PFSK-1 (cell line): ENCODE data around the gene LRFN2.

ENCODE experiments used
- FOXP2 ChIP-seq: optimal IDR thresholded peaks from 2 replicates; pipeline ENCODE3; 2011; ENCODE audit warnings: borderline replicate concordance, control low read depth, inconsistent platforms; ENCODE audit not compliant: insufficient read depth; ENCODE audit errors: extremely low read length, extremely low read depth
- POLR2AphosphoS5 ChIP-seq: IDR thresholded peaks from 2 replicates; pipeline ENCODE4 v1.6.1; 2012; ENCODE audit warnings: low read depth, mild to moderate bottlenecking, control low read depth, low read length, moderate library complexity
- REST ChIP-seq, 2 experiments: IDR thresholded peaks; 2 replicates each; pipeline versions ENCODE4 v1.6.1 to v1.8.0; 2011 to 2012; ENCODE audit warnings: low read depth in 2 of 2, low read length in 2 of 2, control low read depth in 1 of 2, inconsistent platforms in 1 of 2, mild to moderate bottlenecking in 1 of 2, moderate library complexity in 1 of 2; ENCODE audit not compliant: insufficient read depth in 1 of 2
- SIN3A ChIP-seq: IDR thresholded peaks from 2 replicates; pipeline ENCODE4 v1.6.1; 2012; ENCODE audit warnings: mild to moderate bottlenecking, low read length, moderate library complexity, borderline replicate concordance; ENCODE audit not compliant: insufficient read depth
- TAF1 ChIP-seq: IDR thresholded peaks from 2 replicates; pipeline ENCODE4 v1.6.1; 2012; ENCODE audit warnings: low read length, control low read depth, borderline replicate concordance; ENCODE audit not compliant: insufficient read depth

Gene LRFN2

GRCh38 chr6:40509086-40509485, 78.1 kb downstream of the LRFN2 start:
- TF ChIP-seq FOXP2 = no peak
- TF ChIP-seq POLR2AphosphoS5 = no peak
- TF ChIP-seq TAF1 = no peak
- TF ChIP-seq SIN3A = no peak
- no peak for TF ChIP-seq REST (IDR thresholded peaks at IDR 0.05; ENCODE audit: insufficient read depth in 1 of 2, low read depth in 2 of 2, low read length in 2 of 2)

- TF ChIP-seq FOXP2 = no peak
- TF ChIP-seq POLR2AphosphoS5 = no peak
- TF ChIP-seq SIN3A = no peak
- TF ChIP-seq REST (IDR thresholded peaks at IDR 0.05; ENCODE audit: insufficient read depth in 1 of 2, low read depth in 2 of 2, low read length in 2 of 2) = no peak
- no peak for TF ChIP-seq TAF1
These were observed 80.2 kb downstream of the LRFN2 start for GRCh38 chr6:40506954-40507353.

- TF ChIP-seq POLR2AphosphoS5 (no peak), FOXP2 (no peak), SIN3A (no peak)
These were observed 81.9 kb downstream of the LRFN2 start for GRCh38 chr6:40505191-40505810.

GRCh38 chr6:40504274-40504673, 82.9 kb downstream of the LRFN2 start:
- TF ChIP-seq FOXP2 (no peak), TAF1 (no peak), REST (IDR thresholded peaks at IDR 0.05; ENCODE audit: insufficient read depth in 1 of 2, low read depth in 2 of 2, low read length in 2 of 2) (no peak), POLR2AphosphoS5 (no peak), SIN3A (no peak)

GRCh38 chr6:40500227-40500626, 86.9 kb downstream of the LRFN2 start:
- TF ChIP-seq REST (IDR thresholded peaks at IDR 0.05; ENCODE audit: insufficient read depth in 1 of 2, low read depth in 2 of 2, low read length in 2 of 2) (no peak), POLR2AphosphoS5 (no peak), TAF1 (no peak), FOXP2 (no peak), SIN3A (no peak)
